Measurements from ENCODE around the gene KCNIP1. TPM values are rescaled to one million over a fixed set of nuclear protein-coding genes. Genes with fewer than 3 reads are reported as not detected.
"Not testable (repeated sequence)": the region's sequence is repeated elsewhere in the genome, so short reads cannot be mapped to it uniquely, and the experiment has no call there.

KCNIP1 gene
- total RNA-seq, 2 donors from 2014 or later: 1.6 to 13.5 TPM

DNA sequence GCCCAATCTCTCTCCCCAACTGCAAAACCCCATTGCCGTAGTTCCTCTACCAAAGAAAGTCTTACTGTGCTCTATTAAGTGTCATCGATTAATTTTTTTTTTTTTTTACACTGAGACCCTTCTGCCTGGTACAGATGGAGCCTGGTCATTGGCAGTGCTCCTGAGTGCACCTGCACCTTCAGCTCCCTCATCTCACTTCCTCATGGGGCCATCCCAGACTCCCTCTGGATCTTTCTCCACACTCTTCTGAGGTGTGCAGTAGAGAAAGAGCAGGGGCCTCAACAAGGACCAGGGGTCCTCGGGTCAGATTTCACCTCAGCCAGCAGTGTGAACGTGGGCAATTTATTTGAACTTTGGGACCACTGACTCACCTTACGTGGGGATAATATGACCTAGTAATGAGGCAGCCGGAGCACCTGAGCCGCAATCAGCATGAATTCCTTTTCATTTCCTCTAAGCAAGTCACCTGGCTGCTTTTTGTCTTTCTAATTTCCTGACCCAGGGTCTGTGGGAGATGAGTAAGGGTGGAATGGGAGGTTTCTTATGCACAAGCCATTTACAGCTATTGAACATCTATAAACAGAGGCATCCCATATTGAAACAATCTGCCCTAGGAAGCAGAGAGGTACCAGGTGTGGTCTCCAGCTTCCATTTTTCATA is 257.4 kb downstream of the KCNIP1 start:
- H3K4me1 ChIP-seq (replicated peaks): no peaks in the 10 kb centered on the region
- TF ChIP-seq POLR2AphosphoS5 (IDR thresholded peaks at IDR 0.05) (no peak), POLR2A (IDR thresholded peaks at IDR 0.05) (no peak)
- TF ChIP-seq, protein P1, sequence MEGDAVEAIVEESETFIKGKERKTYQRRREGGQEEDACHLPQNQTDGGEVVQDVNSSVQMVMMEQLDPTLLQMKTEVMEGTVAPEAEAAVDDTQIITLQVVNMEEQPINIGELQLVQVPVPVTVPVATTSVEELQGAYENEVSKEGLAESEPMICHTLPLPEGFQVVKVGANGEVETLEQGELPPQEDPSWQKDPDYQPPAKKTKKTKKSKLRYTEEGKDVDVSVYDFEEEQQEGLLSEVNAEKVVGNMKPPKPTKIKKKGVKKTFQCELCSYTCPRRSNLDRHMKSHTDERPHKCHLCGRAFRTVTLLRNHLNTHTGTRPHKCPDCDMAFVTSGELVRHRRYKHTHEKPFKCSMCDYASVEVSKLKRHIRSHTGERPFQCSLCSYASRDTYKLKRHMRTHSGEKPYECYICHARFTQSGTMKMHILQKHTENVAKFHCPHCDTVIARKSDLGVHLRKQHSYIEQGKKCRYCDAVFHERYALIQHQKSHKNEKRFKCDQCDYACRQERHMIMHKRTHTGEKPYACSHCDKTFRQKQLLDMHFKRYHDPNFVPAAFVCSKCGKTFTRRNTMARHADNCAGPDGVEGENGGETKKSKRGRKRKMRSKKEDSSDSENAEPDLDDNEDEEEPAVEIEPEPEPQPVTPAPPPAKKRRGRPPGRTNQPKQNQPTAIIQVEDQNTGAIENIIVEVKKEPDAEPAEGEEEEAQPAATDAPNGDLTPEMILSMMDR (IDR thresholded peaks at IDR 0.05): no peak
- H3K27me3 ChIP-seq (replicated peaks; ENCODE audit: insufficient read depth): no peaks in the 10 kb centered on the region
- 92% methylated on average over 7 of the region's 7 CpGs for WGBS
- H3K36me3 ChIP-seq: no peaks in the 10 kb centered on the region
- no peak overlapping the region for H3K4me3 ChIP-seq
- H3K9me3 ChIP-seq: no peaks in the 10 kb centered on the region
- no peak overlapping the region for H3K27ac ChIP-seq
- intact Hi-C loops (cut with DNase I): no loop called here
- no peak for DNase-seq (ENCODE audit: low spot score)

DNA sequence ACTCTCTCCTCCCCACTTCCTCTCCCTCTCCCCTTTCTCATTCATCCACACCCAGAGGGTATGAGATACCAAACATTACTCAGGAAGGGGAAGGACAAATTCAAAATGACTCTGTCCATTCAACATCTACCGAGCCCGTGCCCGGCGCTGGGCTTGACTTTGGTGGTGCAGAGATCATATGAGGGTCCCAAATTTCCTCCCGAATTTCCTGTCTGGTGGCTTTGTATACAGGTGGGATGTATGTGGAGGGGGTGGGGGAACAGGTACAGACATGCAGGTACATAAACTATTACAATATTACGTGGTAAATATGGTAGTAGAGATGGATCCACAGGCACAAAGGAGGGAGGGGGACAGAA is 257.9 kb downstream of the KCNIP1 start:
- no peak for TF ChIP-seq POLR2AphosphoS5 (IDR thresholded peaks at IDR 0.05)
- TF ChIP-seq, protein P1 (IDR thresholded peaks at IDR 0.05): no peak
- TF ChIP-seq POLR2A (IDR thresholded peaks at IDR 0.05): no peak
- no peak for DNase-seq (ENCODE audit: low spot score)
- intact Hi-C loops (cut with DNase I): no loop called here
- 71% methylated on average over 6 of the region's 6 CpGs for WGBS
- Histone ChIP-seq H3K27me3 (replicated peaks; ENCODE audit: insufficient read depth) (no peaks in the 10 kb centered on the region), H3K4me3 (no peak overlapping the region), H3K36me3 (no peaks in the 10 kb centered on the region), H3K27ac (no peak overlapping the region), H3K9me3 (no peaks in the 10 kb centered on the region), H3K4me1 (replicated peaks) (no peaks in the 10 kb centered on the region)

DNA sequence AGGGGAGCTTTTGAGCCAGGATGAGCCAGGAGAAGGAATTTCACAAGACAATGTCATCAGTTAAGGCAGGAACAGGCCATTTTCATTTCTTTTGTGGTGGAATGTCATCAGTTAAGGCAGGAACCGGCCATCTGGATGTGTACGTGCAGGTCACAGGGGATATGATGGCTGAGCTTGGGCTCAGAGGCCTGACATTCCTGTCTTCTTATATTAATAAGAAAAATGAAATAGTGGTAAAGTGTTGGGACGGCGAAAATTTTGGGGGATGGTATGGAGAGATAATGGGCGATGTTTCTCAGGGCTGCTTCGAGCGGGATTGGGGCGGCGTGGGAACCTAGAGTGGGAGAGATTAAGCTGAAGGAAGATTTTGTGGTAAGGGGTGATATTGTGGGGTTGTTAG is 258.5 kb downstream of the KCNIP1 start:
- H3K27ac ChIP-seq; H3K27me3 ChIP-seq (replicated peaks; ENCODE audit: insufficient read depth); intact Hi-C loops (cut with DNase I); DNase-seq (ENCODE audit: low spot score); H3K4me1 ChIP-seq (replicated peaks); H3K36me3 ChIP-seq; H3K9me3 ChIP-seq; H3K4me3 ChIP-seq: not testable (repeated sequence)
- WGBS: 95% methylated on average over 9 of the region's 9 CpGs

DNA sequence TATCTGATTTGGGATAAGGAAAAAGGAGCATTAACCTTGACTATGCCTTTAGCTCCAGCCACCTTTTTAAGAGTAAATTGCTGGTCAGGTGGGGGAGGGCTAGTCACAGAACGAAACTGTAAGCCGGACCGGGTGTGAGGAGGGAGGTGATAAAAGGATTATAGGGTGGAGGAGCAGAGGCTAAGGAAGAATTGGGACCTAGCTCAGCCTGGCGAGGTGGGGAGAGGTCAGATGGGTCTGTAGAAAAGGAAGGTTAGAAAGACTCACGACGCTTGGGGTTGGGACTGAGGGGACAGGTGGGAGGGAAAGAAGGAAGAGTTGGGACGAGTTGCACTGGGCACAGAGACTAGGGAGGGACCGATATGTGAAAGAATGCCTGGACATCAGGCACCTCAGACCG is 262.0 kb downstream of the KCNIP1 start:
- DNase-seq (ENCODE audit: low spot score); H3K27me3 ChIP-seq (replicated peaks; ENCODE audit: insufficient read depth); H3K4me3 ChIP-seq; H3K36me3 ChIP-seq; H3K4me1 ChIP-seq (replicated peaks); H3K9me3 ChIP-seq; H3K27ac ChIP-seq; intact Hi-C loops (cut with DNase I): not testable (repeated sequence)
- 80% methylated on average over 9 of the region's 9 CpGs for WGBS

DNA sequence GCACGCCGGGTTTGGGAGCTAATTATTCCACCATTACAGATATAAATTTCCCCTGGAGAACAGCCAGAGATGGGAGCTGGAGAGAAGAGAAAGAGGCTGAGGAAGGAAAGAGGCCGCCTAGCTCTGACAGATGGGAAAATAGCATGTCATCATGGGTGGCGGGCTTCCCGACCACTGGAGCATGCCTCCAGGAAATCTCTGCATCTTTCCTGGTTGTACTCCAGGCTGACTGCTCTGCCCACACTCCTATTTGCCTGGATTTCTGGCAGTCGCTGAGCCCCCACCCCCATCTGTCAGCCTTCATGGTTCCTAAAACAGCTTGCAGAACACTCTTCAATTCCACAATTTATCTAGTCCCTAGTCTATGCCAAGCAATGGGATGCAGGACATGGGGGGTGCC is 265.4 kb downstream of the KCNIP1 start:
- WGBS: 42% methylated on average over 6 of the region's 6 CpGs
- H3K27ac ChIP-seq: no peak overlapping the region
- H3K27me3 ChIP-seq (replicated peaks; ENCODE audit: insufficient read depth): no peaks in the 10 kb centered on the region
- no peak for TF ChIP-seq POLR2AphosphoS5 (IDR thresholded peaks at IDR 0.05)
- TF ChIP-seq POLR2A (IDR thresholded peaks at IDR 0.05): no peak
- TF ChIP-seq, protein P1 (IDR thresholded peaks at IDR 0.05): no peak
- no peak overlapping the region for H3K4me3 ChIP-seq
- no peak for DNase-seq (ENCODE audit: low spot score)
- H3K36me3 ChIP-seq: no peaks in the 10 kb centered on the region
- intact Hi-C loops (cut with DNase I): no loop called here
- no peaks in the 10 kb centered on the region for H3K9me3 ChIP-seq
- no peaks in the 10 kb centered on the region for H3K4me1 ChIP-seq (replicated peaks)

DNA sequence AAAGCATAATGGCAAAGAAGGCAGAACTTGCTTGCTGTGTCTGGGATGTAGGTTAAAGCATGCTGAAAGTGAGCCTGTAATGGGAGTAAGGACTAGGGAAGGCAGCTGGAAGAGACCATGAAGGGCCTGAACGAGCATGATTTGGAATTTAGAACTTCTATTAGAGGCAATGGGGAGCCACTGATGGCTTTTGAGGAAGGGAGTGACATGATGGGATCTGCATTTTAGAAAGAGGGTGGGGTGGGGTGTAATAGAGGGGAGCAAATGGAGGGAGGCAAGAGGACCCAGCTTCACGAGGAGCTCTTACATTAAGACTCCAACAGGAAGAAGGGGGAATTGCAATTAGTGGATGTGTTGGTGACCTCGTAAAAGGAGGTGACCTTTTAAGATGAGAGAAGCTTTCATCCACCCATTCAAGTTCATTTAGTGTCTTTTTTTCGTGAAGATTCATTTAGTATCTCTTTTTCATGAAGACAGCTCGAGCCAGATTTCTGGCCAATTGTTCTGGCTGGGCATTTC is 266.1 kb downstream of the KCNIP1 start:
- no peak for DNase-seq (ENCODE audit: low spot score)
- no peaks in the 10 kb centered on the region for H3K36me3 ChIP-seq
- intact Hi-C loops (cut with DNase I): no loop called here
- TF ChIP-seq, protein P1 (IDR thresholded peaks at IDR 0.05): no peak
- TF ChIP-seq POLR2AphosphoS5 (IDR thresholded peaks at IDR 0.05): no peak
- TF ChIP-seq POLR2A (IDR thresholded peaks at IDR 0.05): no peak
- H3K9me3 ChIP-seq: no peaks in the 10 kb centered on the region
- no peaks in the 10 kb centered on the region for H3K4me1 ChIP-seq (replicated peaks)
- 76% methylated on average over 5 of the region's 5 CpGs for WGBS
- H3K27me3 ChIP-seq (replicated peaks; ENCODE audit: insufficient read depth): no peaks in the 10 kb centered on the region
- H3K4me3 ChIP-seq: no peak overlapping the region
- H3K27ac ChIP-seq: no peak overlapping the region
